Effector memory CD4-positive, alpha-beta T cell (primary cell): ENCODE data around the gene ERBB4.

Source experiments
- DNase-seq, 3 donors: peaks; one replicate each; pipeline ENCODE4 v3.0.0-alpha.2; 2020
- H3K27ac ChIP-seq: 2 replicates; pipeline ENCODE4 v1.7.0; 2013; ENCODE audit warnings: mild to moderate bottlenecking, low read length, moderate library complexity; ENCODE audit not compliant: insufficient read depth, poor library complexity, severe bottlenecking
- H3K27me3 ChIP-seq: replicated peaks from 2 replicates; pipeline ENCODE4 v1.7.0; 2013; ENCODE audit warnings: mild to moderate bottlenecking, low read length; ENCODE audit not compliant: insufficient read depth, control insufficient read depth, poor library complexity, severe bottlenecking
- H3K36me3 ChIP-seq: 2 replicates; pipeline ENCODE4 v1.7.0; 2013; ENCODE audit warnings: mild to moderate bottlenecking, low read length, moderate library complexity; ENCODE audit not compliant: control insufficient read depth, insufficient read depth
- H3K4me1 ChIP-seq: 2 replicates; pipeline ENCODE4 v1.7.0; 2013; ENCODE audit warnings: low read length, mild to moderate bottlenecking; ENCODE audit not compliant: control insufficient read depth, insufficient read depth, poor library complexity, severe bottlenecking
- H3K4me3 ChIP-seq: 2 replicates; pipeline ENCODE4 v1.7.0; 2013; ENCODE audit warnings: low read length, low read depth, mild to moderate bottlenecking; ENCODE audit not compliant: insufficient read depth, poor library complexity, severe bottlenecking
- H3K9me3 ChIP-seq: 2 replicates; pipeline ENCODE4 v1.7.0; 2013; ENCODE audit warnings: mild to moderate bottlenecking, low read length, moderate library complexity; ENCODE audit not compliant: control insufficient read depth

ERBB4 gene

DNA sequence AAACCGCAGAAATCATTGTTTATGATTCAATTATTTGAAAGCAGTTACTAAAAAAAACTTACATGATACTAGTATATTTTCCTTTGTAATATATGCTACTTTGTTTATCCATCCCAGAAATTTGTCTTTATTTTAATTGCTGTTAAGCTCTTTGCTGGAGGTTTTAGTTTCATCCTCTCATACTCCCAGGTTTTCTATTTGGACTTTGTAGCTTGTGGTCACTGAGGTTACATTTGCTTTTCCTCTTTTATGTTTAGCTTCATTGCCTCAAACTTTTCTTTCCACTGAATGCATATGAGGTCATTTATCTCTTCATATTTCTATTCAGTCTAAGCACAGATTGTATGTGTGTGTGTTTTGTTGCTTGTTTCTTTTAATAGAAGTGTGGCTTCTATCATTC, 89.9 kb downstream of the ERBB4 start:
- no peaks in the 10 kb centered on the region for H3K27me3 ChIP-seq
- H3K9me3 ChIP-seq, result no peaks in the 10 kb centered on the region
- no peak overlapping the region for H3K4me3 ChIP-seq
- DNase-seq, result no peak
- H3K27ac ChIP-seq, result no peak overlapping the region
- H3K36me3 ChIP-seq, result no peaks in the 10 kb centered on the region
- no peaks in the 10 kb centered on the region for H3K4me1 ChIP-seq

DNA sequence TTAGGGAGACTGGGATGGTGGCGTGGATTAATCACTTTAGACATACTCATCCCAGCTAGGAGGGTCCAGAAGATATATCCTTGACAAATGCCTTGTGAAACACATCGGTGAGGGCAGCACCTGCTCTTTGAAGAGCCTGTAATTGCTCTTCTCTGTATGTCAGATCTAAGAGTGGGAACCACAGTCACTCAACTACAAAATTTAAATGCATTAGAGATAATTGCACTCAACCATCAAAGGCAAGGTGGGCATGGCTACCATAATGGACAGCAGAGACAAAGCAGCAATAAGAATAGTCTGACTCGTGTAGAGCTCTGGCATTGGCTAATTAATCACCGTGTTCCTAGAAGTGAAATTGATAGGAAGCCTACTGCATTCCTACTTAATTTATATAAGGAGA, 96.8 kb downstream of the ERBB4 start:
- Histone ChIP-seq H3K27me3 (no peaks in the 10 kb centered on the region), H3K27ac (no peak overlapping the region), H3K36me3 (no peaks in the 10 kb centered on the region), H3K4me3 (no peak overlapping the region), H3K9me3 (no peaks in the 10 kb centered on the region), H3K4me1 (no peaks in the 10 kb centered on the region)
- no peak for DNase-seq

DNA sequence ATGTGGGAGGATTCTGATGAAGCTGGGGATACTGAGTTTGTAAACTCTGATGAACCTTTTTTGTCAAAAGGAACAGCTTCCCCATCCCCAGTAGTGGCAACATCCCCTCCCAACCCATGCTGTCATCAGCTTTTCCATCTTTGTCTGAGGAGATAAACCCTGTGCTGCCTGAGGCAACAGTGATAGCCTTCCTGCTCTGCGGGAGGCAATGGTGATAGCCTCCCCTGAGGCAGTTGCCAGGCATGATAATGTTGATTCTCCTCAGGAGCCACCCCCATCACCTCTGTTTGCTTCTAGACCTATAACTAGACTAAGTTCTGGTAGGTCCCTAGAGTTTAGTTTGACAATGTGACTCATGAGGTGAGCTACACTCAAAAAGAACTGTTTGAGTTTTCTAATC, 97.5 kb downstream of the ERBB4 start:
- Histone ChIP-seq H3K4me3 (no peak overlapping the region), H3K9me3 (no peaks in the 10 kb centered on the region), H3K27ac (no peak overlapping the region), H3K27me3 (no peaks in the 10 kb centered on the region), H3K36me3 (no peaks in the 10 kb centered on the region), H3K4me1 (no peaks in the 10 kb centered on the region)
- no peak for DNase-seq

DNA sequence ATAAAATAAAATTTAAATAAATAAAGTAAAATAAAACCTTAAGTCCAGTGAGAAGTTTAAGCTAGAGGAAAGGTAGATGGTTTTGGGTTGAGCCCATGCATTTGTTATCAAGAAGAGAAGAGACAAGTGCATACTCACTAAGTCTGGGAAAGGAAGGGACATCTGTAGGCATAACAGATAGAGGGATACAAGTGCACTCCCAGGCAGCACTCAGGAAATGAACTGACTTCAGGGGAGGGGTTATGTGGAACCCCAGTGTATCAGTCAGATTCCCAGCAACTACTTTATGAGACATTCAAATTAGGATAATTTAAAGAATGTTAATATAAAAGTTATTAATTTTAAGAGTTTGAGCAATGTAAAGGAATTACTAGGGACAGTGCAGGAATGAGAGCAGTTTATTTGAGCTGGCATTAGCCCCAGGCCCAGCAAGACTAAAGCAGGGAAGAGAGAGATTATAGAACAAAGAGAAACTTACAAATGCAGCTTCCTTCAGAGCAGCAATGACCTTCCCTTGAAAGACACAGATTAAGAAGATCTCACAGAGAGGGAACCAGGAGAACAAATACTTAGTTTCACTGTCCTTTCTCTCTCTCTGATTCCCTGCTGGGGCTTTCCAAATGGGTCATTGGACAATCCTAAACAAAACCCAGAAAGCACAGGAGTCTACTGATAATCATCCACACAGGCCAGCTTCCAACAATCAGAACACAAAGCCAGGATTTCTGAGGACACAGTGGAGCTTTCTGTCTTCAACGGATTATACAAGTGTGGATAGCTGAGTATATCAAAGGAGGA, 109.7 kb downstream of the ERBB4 start:
- DNase-seq, result no peak
- H3K27ac ChIP-seq, result no peak overlapping the region
- no peaks in the 10 kb centered on the region for H3K4me1 ChIP-seq
- no peaks in the 10 kb centered on the region for H3K27me3 ChIP-seq
- no peaks in the 10 kb centered on the region for H3K36me3 ChIP-seq
- no peaks in the 10 kb centered on the region for H3K9me3 ChIP-seq
- H3K4me3 ChIP-seq, result no peak overlapping the region

DNA sequence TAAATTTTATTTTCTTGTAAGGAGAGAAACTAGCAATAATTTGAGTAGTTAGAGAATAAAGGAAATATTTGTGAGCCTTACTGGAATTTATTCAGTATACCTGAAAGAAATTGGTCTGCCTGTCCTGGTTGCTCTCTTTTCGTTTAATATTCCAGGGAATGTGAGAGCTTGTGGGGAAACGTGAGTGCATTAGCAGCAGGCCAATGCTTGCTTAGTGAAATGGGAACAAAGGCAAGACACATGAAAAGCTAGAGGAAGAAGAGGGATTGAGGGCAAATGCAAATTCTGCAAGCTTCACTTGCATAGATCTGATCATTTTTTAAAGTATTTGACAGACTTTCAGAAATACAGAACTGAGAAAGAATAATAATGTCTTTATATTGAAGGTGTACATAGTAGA, 111.0 kb downstream of the ERBB4 start:
- H3K9me3 ChIP-seq, result no peaks in the 10 kb centered on the region
- no peaks in the 10 kb centered on the region for H3K36me3 ChIP-seq
- no peak overlapping the region for H3K4me3 ChIP-seq
- H3K4me1 ChIP-seq, result no peaks in the 10 kb centered on the region
- no peak for DNase-seq
- no peak overlapping the region for H3K27ac ChIP-seq
- H3K27me3 ChIP-seq, result no peaks in the 10 kb centered on the region

DNA sequence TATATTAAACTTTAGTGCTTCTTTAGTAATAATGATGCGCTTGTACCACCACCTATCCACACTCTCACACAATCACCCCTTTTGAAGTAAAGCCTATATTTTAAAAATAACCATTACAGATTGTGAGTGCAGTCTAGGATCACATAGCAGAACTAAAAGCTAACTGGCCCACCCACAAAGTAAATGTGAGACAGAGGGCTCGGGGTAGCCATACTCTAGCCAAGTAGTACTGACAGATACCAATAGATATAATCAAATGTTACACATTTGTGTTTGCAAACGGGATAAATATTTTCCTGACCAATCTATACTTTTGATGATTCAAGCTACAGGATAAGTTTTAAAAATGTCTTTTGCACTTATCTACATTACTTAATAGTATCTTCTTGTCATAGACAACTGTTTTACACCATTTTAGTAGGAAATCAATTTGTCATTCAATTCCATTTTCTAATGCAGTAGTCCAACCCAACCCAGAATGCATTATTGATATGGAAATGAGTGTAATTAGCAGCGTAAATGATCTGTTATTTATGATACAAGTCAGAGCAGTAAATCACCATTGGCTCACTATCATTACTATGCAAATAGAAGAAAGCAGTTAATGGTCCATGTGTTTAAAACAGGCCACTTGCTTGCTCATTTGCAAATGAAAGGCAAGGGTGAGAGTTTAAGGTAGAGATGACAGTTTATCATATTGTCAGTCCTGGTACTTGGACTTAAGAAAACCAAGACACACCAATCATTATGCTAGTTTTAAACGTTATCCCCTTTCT, 111.8 kb downstream of the ERBB4 start:
- no peak overlapping the region for H3K27ac ChIP-seq
- H3K36me3 ChIP-seq, result no peaks in the 10 kb centered on the region

GRCh38 chr2:212424082-212424481, 114.5 kb downstream of the ERBB4 start:
- no peaks in the 10 kb centered on the region for H3K9me3 ChIP-seq
- no peak overlapping the region for H3K4me3 ChIP-seq
- no peaks in the 10 kb centered on the region for H3K36me3 ChIP-seq
- no peak overlapping the region for H3K27ac ChIP-seq
- no peak for DNase-seq
- H3K4me1 ChIP-seq, result no peaks in the 10 kb centered on the region
- no peaks in the 10 kb centered on the region for H3K27me3 ChIP-seq

More for the DNA sequence above, 111.8 kb downstream of the ERBB4 start:
- Histone ChIP-seq H3K4me1 (no peaks in the 10 kb centered on the region), H3K27me3 (no peaks in the 10 kb centered on the region), H3K4me3 (no peak overlapping the region), H3K9me3 (no peaks in the 10 kb centered on the region)
- no peak for DNase-seq

GRCh38 chr2:212423089-212423488, 115.5 kb downstream of the ERBB4 start:
- no peak for DNase-seq
- H3K4me1 ChIP-seq, result no peaks in the 10 kb centered on the region
- no peak overlapping the region for H3K4me3 ChIP-seq
- H3K27me3 ChIP-seq, result no peaks in the 10 kb centered on the region
- no peaks in the 10 kb centered on the region for H3K9me3 ChIP-seq
- H3K27ac ChIP-seq, result no peak overlapping the region
- no peaks in the 10 kb centered on the region for H3K36me3 ChIP-seq

GRCh38 chr2:212421556-212422334, 116.9 kb downstream of the ERBB4 start:
- Histone ChIP-seq H3K27ac (no peak overlapping the region), H3K4me1 (no peaks in the 10 kb centered on the region), H3K4me3 (no peak overlapping the region), H3K9me3 (no peaks in the 10 kb centered on the region), H3K36me3 (no peaks in the 10 kb centered on the region), H3K27me3 (no peaks in the 10 kb centered on the region)
- DNase-seq, result no peak

- no peaks in the 10 kb centered on the region for H3K36me3 ChIP-seq
- no peak for DNase-seq
- H3K27ac ChIP-seq, result no peak overlapping the region
- no peaks in the 10 kb centered on the region for H3K9me3 ChIP-seq
- H3K27me3 ChIP-seq, result no peaks in the 10 kb centered on the region
- no peak overlapping the region for H3K4me3 ChIP-seq
- H3K4me1 ChIP-seq, result no peaks in the 10 kb centered on the region
These were observed 122.5 kb downstream of the ERBB4 start for GRCh38 chr2:212416086-212416485.
